DND-41 (cell line): Measurements from ENCODE around the gene FXYD6.

Experiments used
- CTCF ChIP-seq: IDR thresholded peaks from 2 replicates; pipeline ENCODE4 v1.5.1; 2012; ENCODE audit warnings: borderline replicate concordance, low read length, moderate library complexity, mild to moderate bottlenecking; ENCODE audit not compliant: poor library complexity, severe bottlenecking; ENCODE audit errors: extremely low read depth
- EZH2 ChIP-seq: IDR thresholded peaks from 3 replicates; pipeline ENCODE4 v1.6.1; 2012; ENCODE audit warnings: borderline replicate concordance, low read depth, mild to moderate bottlenecking, moderate library complexity, low read length, inconsistent platforms; ENCODE audit not compliant: severe bottlenecking

GRCh38 chr11:117913736-117914397, 37.4 kb upstream of the FXYD6 start:
- TF ChIP-seq CTCF = no peak
- TF ChIP-seq EZH2 = no peak
